NB4 (cell line): Measurements from ENCODE around the gene GJA10.
"Not testable (repeated sequence)": the region's sequence is repeated elsewhere in the genome, so short reads cannot be mapped to it uniquely, and the experiment has no call there.

Experiments used
- DNase-seq: peaks from one replicate; pipeline ENCODE4 v3.0.0; 2010; ENCODE audit warnings: low read depth
- H3K4me3 ChIP-seq: one replicate; pipeline ENCODE4 v1.5.1; 2011; ENCODE audit warnings: mild to moderate bottlenecking, low read depth, low read length, moderate library complexity
- CTCF ChIP-seq: IDR thresholded peaks from one replicate; pipeline ENCODE4 v1.5.1; 2012; ENCODE audit warnings: low read depth, low read length
- MAX ChIP-seq: IDR thresholded peaks from 2 replicates; pipeline ENCODE4 v1.6.1; 2011; ENCODE audit warnings: low read depth, low read length
- MYC ChIP-seq: IDR thresholded peaks from 2 replicates; pipeline ENCODE4 v1.6.1; 2011; ENCODE audit warnings: low read depth, low read length
- POLR2A ChIP-seq: IDR thresholded peaks from 2 replicates; pipeline ENCODE4 v1.6.1; 2011; ENCODE audit warnings: mild to moderate bottlenecking; ENCODE audit not compliant: insufficient read length; ENCODE audit errors: extremely low read depth

GJA10 gene

GRCh38 chr6:89888871-89889270 is 5.4 kb upstream of the GJA10 start:
- TF ChIP-seq CTCF (no peak), POLR2A (no peak), MYC (no peak), MAX (no peak)
- peak; percentile 11 for DNase-seq
- H3K4me3 ChIP-seq = no peak overlapping the region

- not testable (repeated sequence) for DNase-seq, H3K4me3 ChIP-seq
Observed at GRCh38 chr6:89890845-89891528, 3.3 kb upstream of the GJA10 start.

GRCh38 chr6:89892577-89892976 is 1.7 kb upstream of the GJA10 start:
- not testable (repeated sequence) for DNase-seq, H3K4me3 ChIP-seq

- H3K4me3 ChIP-seq = no peak overlapping the region
- peak; percentile 47; the same call in 1 of the 2 replicates for TF ChIP-seq MYC
- peak; percentile 80 for TF ChIP-seq MAX
- TF ChIP-seq POLR2A = no peak
- TF ChIP-seq CTCF = no peak
- peak; percentile 55 for DNase-seq
Observed at GRCh38 chr6:89895276-89895874, 1.1 kb downstream of the GJA10 start.

- H3K4me3 ChIP-seq, DNase-seq: not testable (repeated sequence)
Observed at GRCh38 chr6:89910001-89910901, 16.0 kb downstream of the GJA10 start.

GRCh38 chr6:89910902-89911240 is 16.6 kb downstream of the GJA10 start:
- TF ChIP-seq MYC (no peak), POLR2A (no peak), MAX (no peak), CTCF (no peak)
- H3K4me3 ChIP-seq = no peak overlapping the region
- no peak for DNase-seq

- DNase-seq = no peak
- H3K4me3 ChIP-seq = no peak overlapping the region
- TF ChIP-seq MAX (no peak), CTCF (no peak), POLR2A (no peak), MYC (no peak)
Observed at GRCh38 chr6:89916136-89916920, 22.1 kb downstream of the GJA10 start.
